M059J (cell line): Measurements from ENCODE around the gene BTF3L4. TPM values are rescaled to one million over a fixed set of nuclear protein-coding genes. Genes with fewer than 3 reads are reported as not detected.
A peak's percentile ranks its signal among the peaks of the same experiment; 100 is the strongest.
"Not testable (repeated sequence)": the region's sequence is repeated elsewhere in the genome, so short reads cannot be mapped to it uniquely, and the experiment has no call there.

Experiments
- DNase-seq: peaks from one replicate; pipeline ENCODE4 v3.0.0-alpha.2; 2012; ENCODE audit warnings: low read depth
- total RNA-seq: library from RNA; depleted of rRNA; stranded (reverse); fragments of >200 nt; shearing (Covaris generic); gene quantifications from 2 replicates; pipeline ENCODE4 v1.2.3, GENCODE V29; 2014

The BTF3L4 gene
- total RNA-seq, 1 experiment from 2014 or later, result 95.2 TPM

- peak; percentile 96 for DNase-seq
Measured at GRCh38 chr1:52055066-52055865, 829 bp upstream of the BTF3L4 start, which contains the start of gene TXNDC12. TXNDC12 (minus strand) TSS chr1:52055191; CDS start chr1:52055096, 95 bp downstream.

GRCh38 chr1:52055866-52056162 is 281 bp upstream of the BTF3L4 start:
- no peak for DNase-seq

- peak; percentile 73 for DNase-seq
Measured at GRCh38 chr1:52056937-52057231, 789 bp downstream of the BTF3L4 start.

DNA sequence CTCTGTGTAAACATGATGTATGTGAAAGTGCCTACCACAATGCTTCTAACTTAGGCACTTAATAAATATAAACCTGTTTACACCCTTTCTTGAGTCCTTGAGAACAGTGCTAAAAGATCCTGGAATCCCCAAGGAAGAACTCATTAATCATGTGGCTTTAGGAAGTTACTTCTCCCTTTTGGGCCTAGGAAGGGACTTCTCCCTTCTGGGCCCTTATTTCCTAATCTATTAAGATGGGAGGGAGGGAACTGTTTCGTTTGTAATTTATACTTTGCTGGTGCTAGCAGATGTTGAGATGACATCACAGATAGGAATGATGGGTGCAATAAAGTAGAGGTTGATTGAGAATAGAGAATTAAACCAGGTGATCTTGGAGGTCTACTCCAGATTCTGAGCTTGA is 1.2 kb downstream of the BTF3L4 start:
- no peak for DNase-seq

GRCh38 chr1:52057876-52058415 is 1.9 kb downstream of the BTF3L4 start:
- DNase-seq, result no peak

DNA sequence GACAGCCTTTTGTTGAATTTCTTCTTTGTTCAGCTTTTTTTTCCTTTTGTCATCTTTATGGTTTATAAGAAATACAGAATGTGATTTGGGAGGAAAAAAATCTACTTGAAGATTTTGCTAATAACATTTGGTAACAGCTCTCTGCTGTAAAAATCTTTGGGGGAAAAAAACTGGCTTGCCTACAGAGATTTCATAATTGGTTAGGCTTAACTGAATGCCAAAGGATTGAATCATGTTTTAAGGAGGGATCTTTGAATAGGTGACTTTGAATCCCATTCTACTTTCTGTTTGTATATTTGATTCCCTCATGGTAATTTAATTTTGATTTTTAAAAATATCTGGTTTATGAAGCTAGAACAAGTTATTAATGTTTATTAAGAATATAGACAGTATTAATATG is 3.2 kb downstream of the BTF3L4 start:
- peak; percentile 71 for DNase-seq

DNA sequence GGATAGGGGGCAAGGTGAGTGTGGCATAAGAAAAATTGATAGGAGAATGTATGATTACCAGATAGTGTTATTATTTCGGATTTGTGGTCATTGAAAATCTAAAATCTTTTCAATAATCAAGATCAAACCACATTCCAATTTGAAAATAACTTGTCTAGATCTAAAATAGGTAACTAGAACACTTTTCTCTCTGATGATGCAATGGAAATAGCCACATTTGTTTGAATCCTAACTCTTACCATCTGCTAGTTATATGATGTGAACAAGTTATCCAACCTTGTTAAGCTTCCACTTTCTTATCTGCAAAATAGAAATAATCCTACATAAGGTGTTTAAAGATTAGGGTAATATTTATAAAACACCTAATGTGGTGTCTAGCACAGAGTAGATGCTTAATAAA is 3.8 kb downstream of the BTF3L4 start:
- no peak for DNase-seq

GRCh38 chr1:52060822-52061221 is 4.7 kb downstream of the BTF3L4 start:
- no peak for DNase-seq

DNA sequence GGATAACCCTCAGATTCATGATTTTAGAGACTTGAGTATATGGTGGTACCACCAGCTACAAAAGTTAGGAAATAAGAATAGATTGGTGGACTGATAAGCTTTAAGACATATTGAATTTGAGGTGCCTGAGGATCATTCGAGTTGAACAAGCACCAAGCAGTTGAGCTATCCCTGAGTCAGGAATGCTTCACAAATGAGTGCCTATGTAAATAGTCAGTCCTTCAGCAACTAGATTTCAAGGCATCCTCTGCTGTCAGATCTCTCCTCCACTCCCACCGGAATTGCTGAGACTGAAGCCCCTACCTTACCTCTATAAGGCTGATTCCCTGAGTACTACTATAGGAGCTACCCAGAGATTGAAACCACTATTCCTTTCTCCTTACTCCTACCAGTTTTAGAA is 7.1 kb downstream of the BTF3L4 start:
- DNase-seq, result no peak

- DNase-seq, result no peak
Measured at GRCh38 chr1:52070704-52071103, 14.6 kb downstream of the BTF3L4 start.

DNA sequence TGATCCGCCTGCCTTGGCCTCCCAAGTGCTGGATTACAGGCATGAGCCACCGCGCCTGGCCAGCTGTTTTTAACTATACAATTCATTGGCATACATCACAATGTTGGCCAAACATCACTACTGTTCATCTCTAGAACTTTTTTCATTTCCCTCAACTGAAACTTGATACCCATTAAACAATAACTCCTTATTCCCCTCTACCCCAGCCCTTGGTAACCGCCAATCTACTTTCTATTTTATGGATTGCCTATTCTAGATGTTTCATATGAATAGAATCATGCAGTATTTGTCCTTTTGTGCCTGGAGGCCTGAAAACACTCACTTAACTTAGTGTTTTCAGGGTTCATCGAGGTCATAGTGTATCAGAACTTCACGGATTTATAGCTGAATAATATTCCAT is 16.2 kb downstream of the BTF3L4 start:
- no peak for DNase-seq

DNA sequence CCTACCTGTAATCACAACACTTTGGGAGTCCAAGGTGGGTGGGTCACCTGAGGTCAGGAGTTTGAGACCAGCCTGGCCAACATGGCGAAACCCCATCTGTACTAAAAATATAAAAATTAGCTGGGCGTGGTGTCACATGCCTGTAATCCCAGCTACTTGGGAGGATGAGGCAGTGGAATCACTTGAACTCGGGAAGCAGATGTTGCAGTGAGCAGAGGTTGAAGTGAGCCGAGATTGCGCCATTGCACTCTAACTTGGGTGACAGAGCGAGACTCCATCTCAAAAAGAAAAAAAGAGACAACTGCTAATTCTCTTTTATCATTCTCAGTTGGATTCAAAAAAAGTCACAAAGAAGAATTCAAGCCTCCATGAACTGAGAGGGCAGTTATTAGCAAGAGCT is 21.2 kb downstream of the BTF3L4 start:
- not testable (repeated sequence) for DNase-seq

- no peak for DNase-seq
Measured at GRCh38 chr1:52080014-52080415, 23.9 kb downstream of the BTF3L4 start.

DNA sequence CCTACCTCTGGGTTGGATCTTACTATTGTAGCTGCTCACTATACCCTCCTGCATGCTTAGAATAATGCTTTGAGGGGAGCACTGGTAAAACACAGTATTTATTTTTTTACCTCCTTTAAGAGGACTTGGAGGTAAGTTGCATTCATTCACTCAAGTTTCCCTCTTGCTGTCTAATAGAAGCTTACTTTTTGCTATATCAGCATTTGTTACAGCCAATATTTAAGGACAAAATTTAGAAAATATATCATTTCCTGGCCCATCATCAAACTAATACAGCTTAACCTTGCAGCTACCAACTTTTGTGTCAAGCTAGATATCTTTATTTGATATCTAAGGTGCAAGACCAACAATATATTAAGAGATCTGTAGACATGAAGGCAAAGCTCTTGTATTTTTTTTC is 31.8 kb downstream of the BTF3L4 start:
- not testable (repeated sequence) for DNase-seq

- not testable (repeated sequence) for DNase-seq
Measured at GRCh38 chr1:52094300-52094699, 38.2 kb downstream of the BTF3L4 start.

- no peak for DNase-seq
Measured at GRCh38 chr1:52096216-52096615, 40.1 kb downstream of the BTF3L4 start.

DNA sequence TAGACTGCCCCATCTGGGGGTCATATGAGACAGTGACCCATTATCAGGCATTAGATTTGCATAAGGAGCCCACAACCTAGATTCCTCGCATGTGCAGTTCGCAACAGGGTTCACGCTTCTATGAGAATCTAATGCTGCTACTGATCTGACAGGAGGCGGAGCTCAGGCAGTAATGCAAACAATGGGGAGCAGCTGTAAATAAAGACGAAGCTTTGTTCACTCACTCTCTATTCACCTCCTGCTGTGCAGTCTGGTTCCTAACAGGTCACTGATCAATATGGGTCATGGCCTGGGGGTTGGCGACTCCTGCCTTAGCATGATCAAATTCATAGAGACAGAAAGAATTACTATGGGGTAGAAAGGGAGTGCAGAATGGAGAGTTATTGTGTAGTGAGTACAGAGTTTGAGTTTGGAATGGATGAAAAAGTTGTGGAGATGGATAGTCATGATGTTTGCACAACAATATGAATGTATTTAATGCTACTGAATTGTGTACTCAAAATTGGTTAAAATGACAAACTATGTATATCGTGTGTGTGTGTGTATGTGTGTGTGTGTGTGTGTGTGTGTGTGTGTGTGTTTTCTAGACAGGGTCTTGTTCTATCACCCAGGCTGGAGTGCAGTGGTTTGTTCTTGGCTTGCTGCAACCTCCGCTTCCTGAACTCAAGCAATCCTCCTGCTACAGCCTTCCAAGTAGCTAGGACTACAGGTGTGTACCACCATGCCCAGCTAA is 42.2 kb downstream of the BTF3L4 start:
- no peak for DNase-seq

DNA sequence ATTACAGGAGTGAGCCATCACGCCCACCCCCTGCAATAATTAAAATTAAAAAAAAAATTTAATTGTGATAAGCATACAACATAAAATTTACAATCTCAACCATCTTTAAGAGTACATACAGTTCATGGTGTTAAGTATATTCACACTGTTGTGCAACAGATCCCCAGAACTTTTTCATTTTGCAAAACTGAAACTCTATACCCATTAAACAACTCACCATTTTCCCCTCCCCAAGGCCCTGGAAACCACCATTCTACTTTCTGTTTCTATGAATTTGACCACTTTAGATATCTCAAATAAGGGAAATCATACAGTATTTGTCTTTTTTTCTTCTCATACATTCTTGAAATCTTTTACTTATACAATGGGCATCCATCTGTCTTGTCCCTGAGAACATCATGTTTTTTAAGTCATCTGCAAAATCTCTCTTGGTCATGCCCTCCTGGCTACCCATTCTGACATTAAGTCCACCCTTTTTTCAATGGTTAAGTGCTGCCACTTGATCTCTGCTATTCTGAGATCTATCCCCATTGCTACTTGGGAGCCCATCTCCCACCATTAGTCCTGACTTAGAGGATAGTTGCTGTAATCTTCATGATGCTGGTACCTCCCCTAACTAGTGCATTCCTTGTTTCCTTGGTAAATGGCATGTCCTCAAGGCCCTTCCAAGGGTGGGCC is 46.4 kb downstream of the BTF3L4 start:
- no peak for DNase-seq

DNA sequence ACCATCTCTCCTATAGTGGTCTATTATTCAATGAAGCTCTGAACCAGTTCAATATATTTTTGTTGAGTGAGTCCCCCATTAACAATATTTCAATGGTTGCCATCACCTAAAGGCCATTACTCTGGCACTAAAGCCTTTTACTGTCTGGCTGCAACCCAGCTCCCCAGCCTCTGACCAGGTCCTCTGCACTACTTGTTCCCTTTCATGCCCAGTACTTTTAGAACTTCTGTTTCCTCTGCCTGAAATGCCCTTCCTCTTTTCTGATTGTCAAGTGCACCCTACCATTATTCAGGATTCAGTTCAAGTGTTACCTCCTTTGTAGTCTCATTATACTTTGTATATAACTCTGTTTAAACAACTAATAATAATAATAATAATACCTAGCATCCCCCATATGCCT is 55.4 kb downstream of the BTF3L4 start:
- no peak for DNase-seq

GRCh38 chr1:52112489-52112888 is 56.4 kb downstream of the BTF3L4 start:
- DNase-seq, result no peak

DNA sequence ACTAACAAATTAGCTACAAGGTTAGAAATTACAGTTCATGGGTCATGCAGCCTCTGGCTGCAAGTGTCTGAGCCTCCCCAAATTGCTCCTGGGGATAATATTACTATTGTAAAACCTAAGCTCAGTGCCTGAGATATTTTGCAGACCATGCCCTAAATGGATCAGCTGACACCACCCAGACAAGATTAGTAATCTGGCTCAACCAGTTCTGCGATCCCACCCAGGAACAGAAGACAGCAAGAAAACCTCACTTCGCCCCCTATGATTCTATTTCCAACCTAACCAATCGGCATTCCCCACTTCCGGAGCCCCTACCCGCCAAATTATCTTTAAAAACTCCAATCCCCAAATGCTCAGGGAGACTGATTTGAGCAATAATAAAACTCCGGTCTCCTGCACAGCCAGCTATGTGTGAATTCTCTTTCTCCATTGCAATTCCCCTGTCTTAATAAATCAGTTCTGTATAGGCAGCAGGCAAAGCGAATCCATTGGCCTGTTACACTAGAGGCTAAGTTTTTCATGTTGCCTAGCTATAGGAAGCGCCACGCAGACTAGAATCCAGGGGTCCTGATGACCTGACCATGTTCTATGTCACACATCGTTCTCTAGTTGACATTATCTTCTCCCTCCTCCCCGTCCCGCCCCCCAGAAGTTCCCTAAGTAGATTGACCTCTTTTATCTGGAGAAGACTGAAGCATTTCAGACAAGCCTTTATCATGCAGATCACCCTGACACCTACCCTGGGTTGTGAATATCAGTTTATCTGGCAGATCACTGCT is 63.4 kb downstream of the BTF3L4 start:
- DNase-seq, result no peak

DNA sequence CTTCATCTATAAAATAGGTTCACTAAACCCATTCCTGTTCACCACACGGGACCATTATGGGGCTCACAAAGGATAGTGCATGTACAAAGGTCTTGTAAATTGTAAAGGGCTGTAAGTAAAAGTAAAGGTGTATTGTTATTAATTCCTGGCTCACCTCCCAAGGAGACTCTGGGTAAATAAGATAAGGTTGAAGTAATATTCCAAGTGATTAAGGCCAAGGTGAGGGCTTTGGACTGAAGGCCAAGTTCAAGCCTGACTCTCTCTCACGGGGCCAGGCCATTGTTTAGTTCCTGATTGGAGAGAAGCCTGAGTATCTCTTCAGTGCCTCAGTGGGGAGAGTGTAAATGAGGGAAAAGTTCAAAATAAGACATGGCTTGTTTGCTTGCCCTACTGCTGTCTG is 66.3 kb downstream of the BTF3L4 start:
- DNase-seq, result no peak
